ENCODE results near the gene SVOPL. TPM values are rescaled to one million over a fixed set of nuclear protein-coding genes. Genes with fewer than 3 reads are reported as not detected.

Gene SVOPL
- polyA plus RNA-seq, 3 donors: not detected

GRCh38 chr7:138749960-138750359, 48.8 kb upstream of the SVOPL start:
- intact Hi-C loops (cut with micrococcal nuclease): no loop called here
- Mint-ChIP-seq H3K9me3 (peaks cover 0 to 2% (median 0%) of the 10 kb centered on the region in 7 donors), H3K4me1 (peaks cover 3% of the 10 kb centered on the region), H3K27me3 (ENCODE audit: low read depth in 3 of 3) (peaks cover 3 to 16% (median 4%) of the 10 kb centered on the region in 3 donors), H3K36me3 (no peaks in the 10 kb centered on the region), H3K27ac (no peak overlapping the region), H3K4me3 (no peak overlapping the region)
- Histone ChIP-seq H3K9me3 (replicated peaks in 1 of 2; ENCODE audit: control insufficient read depth in 1 of 2, insufficient read depth in 1 of 2, low read length in 2 of 2) (no peaks in the 10 kb centered on the region), H3K79me2 (ENCODE audit: insufficient read depth, low read length) (no peaks in the 10 kb centered on the region), H3K27ac (ENCODE audit: low read depth in 1 of 2, low read length in 2 of 2) (no peak overlapping the region), H3K36me3 (replicated peaks in 1 of 2; ENCODE audit: control insufficient read depth in 1 of 2, insufficient read depth in 2 of 2, low read length in 2 of 2) (no peaks in the 10 kb centered on the region), H3K4me2 (replicated peaks; ENCODE audit: extremely low read depth, low read length, poor library complexity, severe bottlenecking) (no peak overlapping the region), H3K4me3 (replicated peaks in 1 of 3; ENCODE audit: low read depth in 2 of 3, low read length in 3 of 3) (no peak overlapping the region), H3K4me1 (ENCODE audit: control insufficient read depth in 1 of 2, insufficient read depth in 2 of 2, low read length in 2 of 2) (no peaks in the 10 kb centered on the region), H2AFZ (ENCODE audit: insufficient read depth, low read depth, low read length, poor library complexity, severe bottlenecking) (no peak overlapping the region), H3K9ac (ENCODE audit: insufficient read depth, low read length, poor library complexity, severe bottlenecking) (no peak overlapping the region), H4K20me1 (ENCODE audit: insufficient read depth, low read length) (no peaks in the 10 kb centered on the region), H3K27me3 (ENCODE audit: control insufficient read depth in 2 of 2, insufficient read depth in 2 of 2, low read length in 2 of 2) (peaks cover 0 to 2% of the 10 kb centered on the region in 2 donors)
- no peak for TF ChIP-seq CTCF (IDR thresholded peaks at IDR 0.05)
- 96% methylated on average over 3 of the region's 3 CpGs for WGBS (ENCODE audit: insufficient coverage)
- no peak for DNase-seq

- Mint-ChIP-seq H3K36me3 (no peaks in the 10 kb centered on the region), H3K4me3 (no peak overlapping the region), H3K4me1 (peaks cover 3% of the 10 kb centered on the region), H3K9me3 (peaks cover 0 to 2% (median 0%) of the 10 kb centered on the region in 7 donors), H3K27ac (no peak overlapping the region), H3K27me3 (ENCODE audit: low read depth in 3 of 3) (peaks cover 3 to 16% (median 4%) of the 10 kb centered on the region in 3 donors)
- no peak overlapping the region for H3K4me3 ChIP-seq (replicated peaks in 1 of 3; ENCODE audit: low read depth in 2 of 3, low read length in 3 of 3)
- no peaks in the 10 kb centered on the region for H3K4me1 ChIP-seq (ENCODE audit: control insufficient read depth in 1 of 2, insufficient read depth in 2 of 2, low read length in 2 of 2)
- intact Hi-C loops (cut with micrococcal nuclease): no loop called here
- TF ChIP-seq CTCF (IDR thresholded peaks at IDR 0.05): no peak
- no peak overlapping the region for H3K9ac ChIP-seq (ENCODE audit: insufficient read depth, low read length, poor library complexity, severe bottlenecking)
- H3K36me3 ChIP-seq (replicated peaks in 1 of 2; ENCODE audit: control insufficient read depth in 1 of 2, insufficient read depth in 2 of 2, low read length in 2 of 2): no peaks in the 10 kb centered on the region
- H4K20me1 ChIP-seq (ENCODE audit: insufficient read depth, low read length): no peaks in the 10 kb centered on the region
- peaks cover 0 to 2% of the 10 kb centered on the region in 2 donors for H3K27me3 ChIP-seq (ENCODE audit: control insufficient read depth in 2 of 2, insufficient read depth in 2 of 2, low read length in 2 of 2)
- H3K9me3 ChIP-seq (replicated peaks in 1 of 2; ENCODE audit: control insufficient read depth in 1 of 2, insufficient read depth in 1 of 2, low read length in 2 of 2): no peaks in the 10 kb centered on the region
- WGBS (ENCODE audit: insufficient coverage): 83% methylated on average over 4 of the region's 6 CpGs
- no peak overlapping the region for H3K27ac ChIP-seq (ENCODE audit: low read depth in 1 of 2, low read length in 2 of 2)
- H2AFZ ChIP-seq (ENCODE audit: insufficient read depth, low read depth, low read length, poor library complexity, severe bottlenecking): no peak overlapping the region
- H3K4me2 ChIP-seq (replicated peaks; ENCODE audit: extremely low read depth, low read length, poor library complexity, severe bottlenecking): no peak overlapping the region
- H3K79me2 ChIP-seq (ENCODE audit: insufficient read depth, low read length): no peaks in the 10 kb centered on the region
- DNase-seq: no peak
These were observed 47.5 kb upstream of the SVOPL start for GRCh38 chr7:138748666-138749065.

Measured in CD14-positive monocyte (primary cell).